Activated CD8-positive, alpha-beta T cell treated with anti-CD3 and anti-CD28 coated beads, Interleukin-2, amount 10 ng/mL, durations not matched to agents 7 days and 5 days (primary cell): ENCODE measurements around the gene MEGF6. TPM values are rescaled to one million over a fixed set of nuclear protein-coding genes. Genes with fewer than 3 reads are reported as not detected.

Experiments
- ATAC-seq: fragments of 150-1000 bp; cut with Tn5 transposase; one replicate; pipeline ENCODE4 v1.10.0; 2021; ENCODE audit warnings: moderate library complexity
- CTCF ChIA-PET: fragments of 350-600 bp; sonication (Branson Sonifier 250); formaldehyde crosslinking; loops from one replicate; lab custom pipeline; 2021; ENCODE audit warnings: antibody characterized with exemption; lab: Charles Lee
- POLR2A ChIA-PET: fragments of 350-600 bp; sonication (Branson Sonifier 250); formaldehyde crosslinking; loops from one replicate; lab custom pipeline; 2021; ENCODE audit warnings: antibody characterized with exemption; lab: Charles Lee
- DNase-seq: peaks from one replicate; pipeline ENCODE4 v3.0.0-alpha.2; 2020
- H3K27ac Mint-ChIP-seq: one replicate; pipeline ENCODE4 v1.8.0; 2021; ENCODE audit warnings: mild to moderate bottlenecking, mixed read lengths
- H3K27me3 Mint-ChIP-seq: one replicate; pipeline ENCODE4 v1.8.0; 2021; ENCODE audit warnings: low read depth, mixed read lengths
- H3K36me3 Mint-ChIP-seq: one replicate; pipeline ENCODE4 v1.8.0; 2021; ENCODE audit warnings: low read depth, mixed read lengths
- H3K4me1 Mint-ChIP-seq: one replicate; pipeline ENCODE4 v1.8.0; 2021; ENCODE audit warnings: low read depth, mixed read lengths
- H3K4me3 Mint-ChIP-seq: one replicate; pipeline ENCODE4 v1.8.0; 2021; ENCODE audit warnings: mild to moderate bottlenecking, mixed read lengths
- H3K9me3 Mint-ChIP-seq: one replicate; pipeline ENCODE4 v1.8.0; 2022; ENCODE audit warnings: mixed read lengths; ENCODE audit not compliant: insufficient read depth
- total RNA-seq, 2 experiments: library from RNA; stranded (reverse); gene quantifications; one replicate each; pipeline ENCODE4 v1.2.3, GENCODE V29; 2021

Gene MEGF6
- total RNA-seq, 2 experiments from 2014 or later: 7.1 to 8.3 TPM

- H3K4me3 Mint-ChIP-seq: no peak overlapping the region
- ChIA-PET CTCF (interaction anchor here (1.5 kb wide), 1 partner anchor 83 kb away, joined by 4 read pairs; no protein-coding TSS in a partner anchor), POLR2A (no interaction called here)
- no peak for DNase-seq
- no peak for ATAC-seq
- no peak overlapping the region for H3K27ac Mint-ChIP-seq
- H3K36me3 Mint-ChIP-seq: peaks cover 19% of the 10 kb centered on the region
- no peaks in the 10 kb centered on the region for H3K9me3 Mint-ChIP-seq
- H3K4me1 Mint-ChIP-seq: no peaks in the 10 kb centered on the region
- H3K27me3 Mint-ChIP-seq: no peaks in the 10 kb centered on the region
Measured at GRCh38 chr1:3641816-3642215, 30.5 kb upstream of the MEGF6 start.

- Mint-ChIP-seq H3K27me3 (no peaks in the 10 kb centered on the region), H3K9me3 (no peaks in the 10 kb centered on the region), H3K36me3 (peaks cover 21% of the 10 kb centered on the region), H3K4me1 (no peaks in the 10 kb centered on the region), H3K27ac (no peak overlapping the region), H3K4me3 (no peak overlapping the region)
- DNase-seq (no peak), ATAC-seq (no peak)
- CTCF ChIA-PET: interaction anchor here (1.5 kb wide), 1 partner anchor 84 kb away, joined by 4 read pairs; no protein-coding TSS in a partner anchor
- POLR2A ChIA-PET: no interaction called here
Measured at GRCh38 chr1:3641046-3641760, 29.9 kb upstream of the MEGF6 start.

GRCh38 chr1:3640121-3640837 is 29.0 kb upstream of the MEGF6 start:
- Mint-ChIP-seq H3K4me3 (no peak overlapping the region), H3K27ac (no peak overlapping the region), H3K9me3 (no peaks in the 10 kb centered on the region), H3K36me3 (peaks cover 20% of the 10 kb centered on the region), H3K4me1 (no peaks in the 10 kb centered on the region), H3K27me3 (no peaks in the 10 kb centered on the region)
- ATAC-seq (no peak), DNase-seq (no peak)
- CTCF ChIA-PET: no interaction called here
- POLR2A ChIA-PET: no interaction called here

- Mint-ChIP-seq H3K4me1 (no peaks in the 10 kb centered on the region), H3K36me3 (peaks cover 17% of the 10 kb centered on the region), H3K4me3 (no peak overlapping the region), H3K27me3 (no peaks in the 10 kb centered on the region), H3K27ac (no peak overlapping the region), H3K9me3 (no peaks in the 10 kb centered on the region)
- no peak for DNase-seq
- CTCF ChIA-PET: no interaction called here
- POLR2A ChIA-PET: no interaction called here
- ATAC-seq: no peak
Measured at GRCh38 chr1:3639397-3639911, 28.1 kb upstream of the MEGF6 start.

- Mint-ChIP-seq H3K27ac (no peak overlapping the region), H3K4me3 (no peak overlapping the region), H3K9me3 (no peaks in the 10 kb centered on the region), H3K36me3 (peaks cover 15% of the 10 kb centered on the region), H3K4me1 (no peaks in the 10 kb centered on the region), H3K27me3 (no peaks in the 10 kb centered on the region)
- ChIA-PET POLR2A (interaction anchor here (1.1 kb wide), 1 partner anchor 11 kb away, joined by 3 read pairs; the partner anchor contains the start of gene WRAP73), CTCF (interaction anchor here (0.9 to 1.9 kb wide), 2 partner anchors 10 to 19 kb away, joined by 3 to 4 read pairs; no protein-coding TSS in a partner anchor)
- DNase-seq: no peak
- no peak for ATAC-seq
Measured at GRCh38 chr1:3638676-3639075, 27.4 kb upstream of the MEGF6 start.

- H3K27me3 Mint-ChIP-seq: no peaks in the 10 kb centered on the region
- ATAC-seq (no peak), DNase-seq (no peak)
- CTCF ChIA-PET: interaction anchor here (0.9 to 1.9 kb wide), 2 partner anchors 9 to 19 kb away, joined by 3 to 4 read pairs; no protein-coding TSS in a partner anchor
- no peak overlapping the region for H3K4me3 Mint-ChIP-seq
- H3K4me1 Mint-ChIP-seq: no peaks in the 10 kb centered on the region
- peaks cover 15% of the 10 kb centered on the region for H3K36me3 Mint-ChIP-seq
- no peak overlapping the region for H3K27ac Mint-ChIP-seq
- no peaks in the 10 kb centered on the region for H3K9me3 Mint-ChIP-seq
- POLR2A ChIA-PET: interaction anchor here (1.1 kb wide), 1 partner anchor 12 kb away, joined by 3 read pairs; the partner anchor contains the start of gene WRAP73
Measured at GRCh38 chr1:3638027-3638426, 26.7 kb upstream of the MEGF6 start.

GRCh38 chr1:3636531-3636930 is 25.2 kb upstream of the MEGF6 start:
- Mint-ChIP-seq H3K9me3 (no peaks in the 10 kb centered on the region), H3K4me3 (no peak overlapping the region), H3K27ac (no peak overlapping the region), H3K27me3 (no peaks in the 10 kb centered on the region), H3K36me3 (peaks cover 13% of the 10 kb centered on the region), H3K4me1 (no peaks in the 10 kb centered on the region)
- ChIA-PET CTCF (no interaction called here), POLR2A (no interaction called here)
- DNase-seq (no peak), ATAC-seq (no peak)

- CTCF ChIA-PET: interaction anchor here (1.1 kb wide), 1 partner anchor 17 kb away, joined by 5 read pairs; no protein-coding TSS in a partner anchor
- H3K4me1 Mint-ChIP-seq: no peaks in the 10 kb centered on the region
- ATAC-seq (no peak), DNase-seq (no peak)
- peaks cover 13% of the 10 kb centered on the region for H3K36me3 Mint-ChIP-seq
- H3K9me3 Mint-ChIP-seq: no peaks in the 10 kb centered on the region
- H3K27me3 Mint-ChIP-seq: no peaks in the 10 kb centered on the region
- POLR2A ChIA-PET: no interaction called here
- no peak overlapping the region for H3K4me3 Mint-ChIP-seq
- H3K27ac Mint-ChIP-seq: no peak overlapping the region
Measured at GRCh38 chr1:3636080-3636479, 24.8 kb upstream of the MEGF6 start.

- POLR2A ChIA-PET: no interaction called here
- Mint-ChIP-seq H3K36me3 (peaks cover 13% of the 10 kb centered on the region), H3K27ac (no peak overlapping the region), H3K4me3 (no peak overlapping the region), H3K4me1 (no peaks in the 10 kb centered on the region), H3K27me3 (no peaks in the 10 kb centered on the region), H3K9me3 (no peaks in the 10 kb centered on the region)
- DNase-seq (no peak), ATAC-seq (no peak)
- CTCF ChIA-PET: no interaction called here
Measured at GRCh38 chr1:3634059-3634800, 22.9 kb upstream of the MEGF6 start.

- Mint-ChIP-seq H3K4me3 (no peak overlapping the region), H3K27ac (no peak overlapping the region), H3K36me3 (peaks cover 12% of the 10 kb centered on the region)
Measured at GRCh38 chr1:3633344-3634058, 22.2 kb upstream of the MEGF6 start.

GRCh38 chr1:3632716-3633343 is 21.5 kb upstream of the MEGF6 start:
- ChIA-PET CTCF (no interaction called here), POLR2A (no interaction called here)
- ATAC-seq: no peak
- Mint-ChIP-seq H3K4me3 (no peak overlapping the region), H3K27ac (no peak overlapping the region), H3K27me3 (no peaks in the 10 kb centered on the region), H3K4me1 (no peaks in the 10 kb centered on the region), H3K9me3 (no peaks in the 10 kb centered on the region), H3K36me3 (peaks cover 12% of the 10 kb centered on the region)
- DNase-seq: no peak

More at GRCh38 chr1:3633344-3634058, 22.2 kb upstream of the MEGF6 start:
- CTCF ChIA-PET: no interaction called here
- Mint-ChIP-seq H3K4me1 (no peaks in the 10 kb centered on the region), H3K27me3 (no peaks in the 10 kb centered on the region), H3K9me3 (no peaks in the 10 kb centered on the region)
- DNase-seq (no peak), ATAC-seq (no peak)
- POLR2A ChIA-PET: no interaction called here
